NCI-H82 treated with DMSO at 0.1 percent for 48 hours (cell line): Measurements from ENCODE around the gene CLIC5.

Experiments
- DNase-seq: peaks from one replicate; lab custom pipeline; 2025; ENCODE audit not compliant: unreplicated experiment; lab: John Stamatoyannopoulos, UW

The CLIC5 gene

DNA sequence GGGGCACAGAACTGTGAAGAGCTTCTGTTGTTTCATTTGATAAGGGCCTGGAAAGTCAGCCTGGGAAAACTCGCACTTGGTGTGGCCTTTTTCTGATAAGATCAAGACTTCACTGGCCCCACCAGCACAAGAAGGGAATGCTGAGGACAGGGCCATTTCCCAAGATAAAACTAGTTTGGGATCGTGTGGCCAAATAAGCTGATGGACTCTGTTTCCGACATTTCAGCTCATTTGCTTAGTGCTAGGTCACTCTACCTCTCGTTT lies 116.0 kb downstream of the CLIC5 start:
- no peak for DNase-seq

DNA sequence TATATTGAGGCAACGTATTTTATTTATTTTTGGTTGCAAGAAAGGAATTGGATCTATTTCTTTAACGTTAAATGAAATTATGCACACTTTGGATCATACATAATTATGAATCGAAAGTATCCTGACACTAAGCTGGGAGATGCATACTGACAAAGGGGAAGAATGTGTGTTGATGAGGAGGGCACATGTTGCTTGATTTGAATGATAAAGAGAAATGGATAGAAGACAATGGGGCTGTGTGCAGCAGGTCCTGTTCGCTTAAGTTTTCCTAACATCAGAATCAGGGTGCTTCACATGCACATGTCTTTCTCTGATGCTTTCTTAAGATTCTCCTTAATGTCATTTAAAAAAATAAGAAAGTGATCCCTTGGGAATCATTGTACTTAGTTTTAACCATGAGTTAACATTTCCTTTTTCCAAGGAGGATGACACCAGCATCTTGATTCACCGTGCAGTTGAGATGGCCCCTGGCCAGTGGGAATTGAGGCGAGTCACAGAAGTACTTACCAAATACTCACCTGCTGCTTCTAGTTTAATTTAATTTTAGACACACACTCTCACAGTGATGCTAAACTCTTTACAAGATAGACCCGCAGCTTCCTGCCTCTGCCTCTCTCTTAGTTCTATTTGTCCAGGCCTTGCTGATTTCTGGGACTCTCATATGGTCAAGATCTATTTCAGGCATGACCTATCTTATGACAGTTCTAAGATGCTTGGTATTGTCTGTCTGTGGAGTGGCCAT lies 116.5 kb downstream of the CLIC5 start:
- DNase-seq: no peak

DNA sequence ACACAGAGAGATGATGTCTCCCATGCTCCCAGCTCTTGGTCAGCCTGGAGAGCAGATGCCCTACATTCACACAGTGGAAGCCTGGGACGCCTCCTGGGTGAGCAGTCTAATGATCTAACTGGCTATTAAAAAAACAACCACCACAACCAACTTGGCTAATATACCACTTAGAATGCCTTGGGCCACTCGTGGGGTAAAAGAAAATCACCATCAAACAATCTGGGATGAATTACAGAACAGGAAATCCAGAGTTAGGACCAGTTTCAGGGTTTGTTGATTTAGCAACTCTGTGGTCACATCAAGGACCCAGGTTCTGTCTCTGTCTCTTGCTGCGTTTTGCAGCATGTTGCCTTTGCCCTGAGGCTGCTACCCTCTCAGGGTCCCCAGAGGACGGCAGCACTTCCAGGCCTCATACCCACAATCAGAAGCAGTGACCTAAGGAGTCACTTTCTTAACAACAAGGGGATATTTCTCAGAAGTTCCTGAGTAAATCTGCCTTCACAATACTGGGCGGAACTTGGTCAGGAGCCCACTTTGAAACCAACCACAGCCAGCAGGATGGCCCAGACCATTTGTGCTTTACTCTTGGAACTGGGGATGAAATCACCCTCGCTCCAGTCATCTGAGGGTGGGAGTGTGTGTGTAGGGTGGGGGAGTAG lies 118.7 kb downstream of the CLIC5 start:
- no peak for DNase-seq

- no peak for DNase-seq
Measured at GRCh38 chr6:45895569-45895968, 120.1 kb downstream of the CLIC5 start.

- no peak for DNase-seq
Measured at GRCh38 chr6:45892696-45893245, 122.9 kb downstream of the CLIC5 start.

DNA sequence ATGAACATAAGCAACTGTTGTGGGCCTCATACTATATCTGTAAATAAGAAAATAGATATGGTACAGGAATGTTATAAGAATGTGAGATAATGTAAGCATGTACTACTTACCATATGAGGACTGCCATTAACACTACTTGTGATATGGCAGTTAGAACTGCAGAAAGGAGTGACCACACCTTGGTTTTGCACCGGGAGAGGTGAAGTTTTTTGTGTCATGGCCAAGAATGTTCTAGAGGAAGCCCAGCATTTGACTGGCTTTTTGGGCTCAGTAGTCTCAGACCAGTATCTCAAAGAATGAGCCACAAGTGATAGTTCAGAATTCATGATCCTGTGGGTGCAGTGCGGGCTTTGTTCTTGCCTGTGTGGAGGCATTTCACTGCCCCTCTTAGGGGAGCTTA lies 123.5 kb downstream of the CLIC5 start:
- DNase-seq: no peak

DNA sequence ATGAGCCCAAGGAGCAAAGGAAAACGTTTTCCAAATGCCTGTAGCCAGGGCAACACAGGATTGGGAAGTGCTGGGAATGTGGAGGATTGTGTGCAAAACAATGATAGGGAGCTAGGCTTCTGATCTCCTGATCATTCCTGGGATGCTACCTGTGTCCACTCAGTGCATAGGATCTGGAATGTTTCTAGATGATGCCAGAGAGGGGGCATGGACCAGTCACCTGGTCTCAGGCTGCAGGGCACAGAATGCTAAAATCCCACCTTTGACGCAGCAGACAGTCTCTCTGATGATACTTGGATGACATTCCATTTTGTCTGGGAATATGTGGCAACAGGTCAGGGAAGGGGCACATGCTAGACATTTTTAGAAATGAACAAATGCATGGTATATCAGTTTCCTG lies 128.9 kb downstream of the CLIC5 start:
- no peak for DNase-seq

DNA sequence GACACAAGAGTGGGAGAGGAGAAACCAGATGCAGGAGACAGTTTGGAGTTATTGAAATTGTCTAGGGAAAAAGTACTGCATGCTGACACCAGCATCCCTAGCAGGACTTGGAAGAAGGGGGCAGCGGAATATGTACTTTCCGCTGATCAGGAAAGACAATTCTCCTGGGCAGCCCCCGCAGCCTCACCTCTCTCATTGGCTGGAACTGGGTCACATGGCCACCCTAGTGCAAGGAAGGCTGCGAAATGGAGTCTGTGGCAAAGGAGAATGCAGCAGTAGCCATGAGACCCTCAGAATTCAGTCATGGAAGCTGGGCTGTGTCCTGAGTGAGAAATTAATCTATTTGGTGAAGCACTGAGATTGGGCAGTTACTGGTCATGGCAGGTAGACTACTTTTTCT lies 131.3 kb downstream of the CLIC5 start:
- DNase-seq: no peak

- no peak for DNase-seq
Measured at GRCh38 chr6:45882671-45883070, 133.0 kb downstream of the CLIC5 start.

GRCh38 chr6:45881705-45882467 lies 133.8 kb downstream of the CLIC5 start:
- no peak for DNase-seq

- no peak for DNase-seq
Measured at GRCh38 chr6:45880676-45881075, 135.0 kb downstream of the CLIC5 start.

- no peak for DNase-seq
Measured at GRCh38 chr6:45880159-45880558, 135.5 kb downstream of the CLIC5 start.

DNA sequence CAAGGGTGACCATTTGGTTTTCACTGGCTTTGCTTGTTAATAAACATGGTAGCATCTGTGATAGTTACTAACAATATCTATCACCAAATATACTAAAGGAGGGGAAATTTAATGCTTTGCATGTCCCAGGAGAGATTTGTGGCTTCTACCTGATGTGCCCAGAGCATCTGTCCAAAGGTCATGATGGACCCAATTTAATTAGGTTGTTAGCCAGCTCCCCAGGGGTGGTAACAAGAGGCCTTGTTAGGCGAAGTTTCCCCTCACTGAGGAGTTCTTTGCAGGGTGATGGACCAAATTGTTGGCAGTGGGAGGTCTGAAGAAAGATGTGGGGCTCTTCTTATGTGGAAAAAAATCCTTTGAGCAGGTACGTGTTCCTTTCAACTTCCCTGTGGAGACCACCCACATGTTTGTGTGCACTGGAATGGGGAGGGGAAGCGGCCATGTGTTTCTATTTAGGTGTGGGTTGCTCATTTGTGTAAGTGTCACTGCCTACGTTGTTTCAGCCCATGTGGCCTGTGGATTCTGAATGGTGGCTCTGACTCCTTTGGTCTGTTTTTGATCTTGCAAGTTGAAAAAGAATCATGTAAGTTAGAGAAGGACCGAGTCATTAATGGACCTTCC lies 137.6 kb downstream of the CLIC5 start:
- DNase-seq: no peak

DNA sequence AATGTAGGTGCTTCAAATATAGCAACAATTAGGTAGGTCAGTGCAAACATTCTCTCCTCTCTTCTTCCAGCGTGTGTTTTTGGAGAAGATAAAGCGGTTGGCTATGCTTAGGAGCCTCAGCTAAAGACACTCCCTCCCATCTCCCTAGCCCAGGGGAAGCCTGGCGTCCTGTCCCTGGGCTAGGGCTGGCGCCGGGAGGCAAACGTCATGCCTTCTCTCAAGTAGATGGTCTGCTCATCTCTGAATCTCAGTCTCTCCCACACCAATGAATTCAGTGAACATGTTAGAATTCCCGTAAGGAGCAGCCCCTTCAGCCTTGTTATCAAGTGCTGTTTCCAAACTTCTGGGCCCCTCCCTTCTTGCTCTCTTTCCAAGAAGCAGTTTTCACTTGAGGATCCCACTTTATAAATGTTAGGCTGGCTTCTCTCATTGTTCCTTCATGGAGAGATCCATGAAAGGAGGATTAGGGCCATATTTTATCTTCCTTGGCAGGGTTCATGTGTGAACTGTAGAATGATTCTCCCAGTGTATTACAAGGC lies 142.8 kb downstream of the CLIC5 start:
- no peak for DNase-seq

GRCh38 chr6:45870531-45870930 lies 145.1 kb downstream of the CLIC5 start:
- no peak for DNase-seq

DNA sequence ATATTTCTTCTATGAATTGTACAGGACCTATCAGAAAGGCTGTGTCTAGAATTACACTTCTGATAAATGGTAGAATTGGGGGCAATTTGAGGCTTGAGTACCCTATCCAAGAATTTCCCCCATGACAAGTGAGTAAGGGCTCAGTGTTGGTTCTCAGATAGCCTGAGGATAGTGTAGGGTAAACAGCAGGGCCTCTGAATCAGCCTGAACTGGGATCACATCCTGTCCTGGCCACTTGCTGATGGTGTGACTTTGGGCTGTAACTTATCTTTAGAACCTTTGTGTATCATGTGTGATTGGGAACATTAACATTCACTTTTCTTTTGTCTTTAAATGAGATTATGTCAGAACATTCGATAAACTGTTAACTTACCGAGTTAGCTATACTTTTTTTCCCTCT lies 151.0 kb downstream of the CLIC5 start:
- DNase-seq: no peak

GRCh38 chr6:45858691-45859090 lies 157.0 kb downstream of the CLIC5 start:
- DNase-seq: no peak

GRCh38 chr6:45857827-45858226 lies 157.8 kb downstream of the CLIC5 start:
- no peak for DNase-seq

- DNase-seq: no peak
Measured at GRCh38 chr6:45855642-45856394, 159.8 kb downstream of the CLIC5 start.

DNA sequence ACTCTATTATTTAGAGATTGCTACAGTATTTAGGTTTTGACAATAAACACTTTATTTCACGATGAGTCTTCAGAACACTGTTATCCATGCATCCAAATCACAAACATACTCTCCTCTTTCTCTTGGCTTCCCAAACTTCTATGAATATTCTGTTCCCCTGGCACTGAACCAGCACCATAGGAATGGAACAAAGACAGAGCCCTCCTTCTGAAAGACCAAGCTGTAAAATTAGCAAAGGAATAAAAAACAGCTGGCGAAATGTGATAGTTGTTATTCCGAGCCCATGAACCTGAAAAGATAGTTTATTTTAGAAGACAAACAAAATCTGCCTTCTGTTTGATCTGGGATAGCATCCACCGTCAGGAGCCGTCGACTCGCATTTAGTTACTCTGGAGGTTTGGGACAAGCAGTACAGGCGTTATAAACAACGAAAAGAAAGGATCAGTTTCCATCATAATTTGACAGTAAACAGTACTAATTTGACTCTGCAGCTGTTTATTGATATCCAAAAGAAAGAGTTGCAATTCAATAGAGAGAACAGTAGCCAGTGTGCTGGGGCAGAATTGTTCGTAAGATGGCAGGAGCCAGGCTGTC lies 161.4 kb downstream of the CLIC5 start:
- no peak for DNase-seq
